Transverse colon (tissue), 4 donors: Measurements from ENCODE around the gene PAK1. TPM values are rescaled to one million over a fixed set of nuclear protein-coding genes. Genes with fewer than 3 reads are reported as not detected.

Source experiments
- DNase-seq: peaks from one replicate; pipeline ENCODE4 v3.0.0-alpha.2; 2019
- H3K27ac ChIP-seq, 4 donors: fragments of 200-600 bp; sonication (generic); 2 replicates each; pipeline ENCODE4 v1.5.1; 2016 to 2018; ENCODE audit warnings: inconsistent platforms in 4 of 4
- H3K27me3 ChIP-seq: fragments of 200-600 bp; sonication (generic); 2 replicates; pipeline ENCODE4 v1.5.1; 2017; ENCODE audit warnings: inconsistent platforms
- H3K36me3 ChIP-seq, 4 donors: fragments of 200-600 bp; sonication (generic); 2 replicates each; pipeline ENCODE4 v1.5.1; 2017 to 2019; ENCODE audit warnings: inconsistent platforms in 4 of 4
- H3K4me1 ChIP-seq, 4 donors: fragments of 200-600 bp; sonication (generic); 2 replicates each; pipeline ENCODE4 v1.5.1; 2017 to 2020; ENCODE audit warnings: inconsistent platforms in 4 of 4
- H3K4me3 ChIP-seq, 4 donors: fragments of 200-600 bp; sonication (generic); 1 replicate in 1 of 4; 2 replicates in 3 of 4; pipeline versions ENCODE4 v1.5.1 to v1.6.1; 2017 to 2019; ENCODE audit warnings: inconsistent platforms in 4 of 4
- H3K9me3 ChIP-seq, 2 donors: fragments of 200-600 bp; sonication (generic); 2 replicates each; pipeline ENCODE4 v1.5.1; 2017 to 2019; ENCODE audit warnings: inconsistent platforms in 2 of 2
- CTCF ChIP-seq, 5 experiments: fragments of 200-600 bp in 3 of 5; fragments of 450-650 bp in 2 of 5; sonication (generic) in 3 of 5; IDR thresholded peaks; 1 replicate in 2 of 5; 2 replicates in 3 of 5; pipeline ENCODE4 v1.5.1; 2016 to 2017; ENCODE audit warnings: antibody characterized with exemption in 5 of 5, inconsistent platforms in 3 of 5, mild to moderate bottlenecking in 2 of 5, moderate library complexity in 1 of 5
- EP300 ChIP-seq: sonication (generic); formaldehyde crosslinking; IDR thresholded peaks from one replicate; pipeline ENCODE4 v1.6.1; 2017; ENCODE audit warnings: antibody characterized with exemption, low read depth
- POLR2A ChIP-seq: fragments of 450-650 bp; IDR thresholded peaks from one replicate; pipeline ENCODE4 v1.6.1; 2016; ENCODE audit warnings: antibody characterized with exemption, mild to moderate bottlenecking, moderate library complexity
- POLR2AphosphoS5 ChIP-seq, 3 donors: sonication (generic); formaldehyde crosslinking; IDR thresholded peaks; one replicate each; pipeline ENCODE4 v1.6.1; 2016; ENCODE audit warnings: antibody characterized with exemption in 3 of 3
- WGBS, 2 donors: methylation state at CpG; one replicate each; pipeline ENCODE4 v1.1.5; 2018; ENCODE audit warnings: low coverage in 1 of 2; 5-methylcytosine and 5-hydroxymethylcytosine counted together
- in situ Hi-C, 4 donors: fragments of 200-750 bp; cut with MboI; loops; one replicate each; pipeline versions ENCODE4 v1.15.0 to v1.15.1; 2017; ENCODE audit warnings: low sequenced_read_pairs in 3 of 4, low pct_ligation_motif_present in 1 of 4, low pct_unique_long_range_greater_than_20kb in 1 of 4
- intact Hi-C: fragments of 100-400 bp; cut with DNase I; formaldehyde crosslinking; loops from one replicate; pipeline ENCODE4 v1.15.1; 2023; ENCODE audit warnings: low total_unique reads
- total RNA-seq, 4 donors: library from RNA; depleted of rRNA; stranded (reverse); fragments of >200 nt; gene quantifications; one replicate each; pipeline ENCODE4 v1.1.0, GENCODE V29; 2016

PAK1 gene
- total RNA-seq, 4 donors from 2014 or later: 104 to 222 (median 128) TPM

- Histone ChIP-seq H3K4me3 (peak overlapping the region in 1 of 4 donors; percentile 1), H3K4me1 (peaks cover 5 to 67% (median 38%) of the 10 kb centered on the region in 4 donors), H3K36me3 (no peaks in the 10 kb centered on the region), H3K9me3 (no peaks in the 10 kb centered on the region), H3K27ac (peak overlapping the region; percentile 89 to 94 (median 91)), H3K27me3 (no peaks in the 10 kb centered on the region)
- intact Hi-C loops (no loop called here), in situ Hi-C loops (no loop called here)
- WGBS, 2 donors: 59 to 74% methylated on average over 5 of the region's 5 CpGs
- no peak for DNase-seq
- no peak for TF ChIP-seq POLR2AphosphoS5 (IDR thresholded peaks at IDR 0.05)
- no peak for TF ChIP-seq CTCF (IDR thresholded peaks at IDR 0.05)
- no peak for TF ChIP-seq EP300
- no peak for TF ChIP-seq POLR2A
Observed at GRCh38 chr11:77470971-77471370, 2.9 kb downstream of the PAK1 start.

- WGBS, 2 donors: 47 to 54% methylated on average over 2 of the region's 2 CpGs
- H3K27me3 ChIP-seq: no peaks in the 10 kb centered on the region
- no peaks in the 10 kb centered on the region for H3K36me3 ChIP-seq
- H3K9me3 ChIP-seq: no peaks in the 10 kb centered on the region
- in situ Hi-C loops (no loop called here), intact Hi-C loops (no loop called here)
- TF ChIP-seq EP300: no peak
- TF ChIP-seq CTCF (IDR thresholded peaks at IDR 0.05): no peak
- TF ChIP-seq POLR2A: no peak
- TF ChIP-seq POLR2AphosphoS5 (IDR thresholded peaks at IDR 0.05): no peak
- peaks cover 5 to 63% (median 38%) of the 10 kb centered on the region in 4 donors for H3K4me1 ChIP-seq
- DNase-seq: no peak
- H3K27ac ChIP-seq: peak overlapping the region; percentile 89 to 94 (median 91)
- H3K4me3 ChIP-seq: no peak overlapping the region
Observed at GRCh38 chr11:77470504-77470903, 3.4 kb downstream of the PAK1 start.

GRCh38 chr11:77468527-77468926 lies 5.4 kb downstream of the PAK1 start:
- Histone ChIP-seq H3K9me3 (no peaks in the 10 kb centered on the region), H3K4me3 (no peak overlapping the region), H3K27ac (peak overlapping the region; percentile 25 to 51 (median 36)), H3K36me3 (no peaks in the 10 kb centered on the region), H3K4me1 (peaks cover 0 to 53% (median 34%) of the 10 kb centered on the region in 4 donors), H3K27me3 (no peaks in the 10 kb centered on the region)
- no peak for DNase-seq
- in situ Hi-C loops (no loop called here), intact Hi-C loops (no loop called here)
- 50 to 84% methylated on average over 1 of the region's 1 CpG for WGBS, 2 donors
- TF ChIP-seq CTCF (IDR thresholded peaks at IDR 0.05) (peak in 1 of 5 experiments; percentile 16), POLR2AphosphoS5 (IDR thresholded peaks at IDR 0.05) (no peak)

DNA sequence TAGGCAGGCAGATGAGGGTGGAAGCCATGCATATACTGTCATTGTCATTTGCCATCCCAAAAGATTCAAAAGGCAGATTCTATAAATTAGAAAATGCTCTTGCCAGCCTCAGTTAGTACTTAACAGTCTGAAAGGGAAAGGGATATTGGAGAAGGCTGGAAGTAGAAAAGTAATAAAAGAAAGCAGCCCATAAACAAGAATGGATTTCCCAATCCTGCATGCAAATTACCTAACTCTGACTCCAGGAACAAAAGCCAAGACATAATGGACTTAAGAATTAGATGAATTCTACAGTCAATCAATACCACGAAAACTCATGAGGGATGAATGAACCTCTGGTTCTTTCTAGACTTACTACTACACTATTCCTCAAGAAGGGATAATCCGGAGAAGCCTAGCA lies 5.9 kb downstream of the PAK1 start:
- no peaks in the 10 kb centered on the region for H3K9me3 ChIP-seq
- DNase-seq: no peak
- TF ChIP-seq CTCF (IDR thresholded peaks at IDR 0.05) (no peak), POLR2AphosphoS5 (IDR thresholded peaks at IDR 0.05) (no peak), POLR2A (no peak), EP300 (no peak)
- no peaks in the 10 kb centered on the region for H3K36me3 ChIP-seq
- H3K27me3 ChIP-seq: no peaks in the 10 kb centered on the region
- peak overlapping the region; percentile 31 to 51 (median 40) for H3K27ac ChIP-seq
- in situ Hi-C loops: no loop called here
- peaks cover 0 to 53% (median 34%) of the 10 kb centered on the region in 4 donors for H3K4me1 ChIP-seq
- intact Hi-C loops: no loop called here
- no peak overlapping the region for H3K4me3 ChIP-seq
- 40 to 80% methylated on average over 1 to 2 of the region's 2 CpGs for WGBS, 2 donors
